Keratinocyte (primary cell): Measurements from ENCODE around the gene COA5. TPM values are rescaled to one million over a fixed set of nuclear protein-coding genes. Genes with fewer than 3 reads are reported as not detected.

Experiments
- DNase-seq: peaks from one replicate; pipeline ENCODE4 v3.0.0-alpha.2; 2011; ENCODE audit warnings: low read depth, missing footprints, low spot score
- FAIRE-seq: peaks from 2 replicates; lab custom pipeline; 2011; peaks lifted over from hg19 to GRCh38; lab: Jason Lieb, UNC
- H2AFZ ChIP-seq: 2 replicates; pipeline ENCODE4 v1.6.0; 2012; ENCODE audit warnings: low read length, control low read depth, inconsistent platforms; ENCODE audit not compliant: control insufficient read depth
- H3K27ac ChIP-seq: 2 replicates; pipeline ENCODE4 v1.5.1; 2011; ENCODE audit warnings: low read length; ENCODE audit not compliant: control insufficient read depth, insufficient read depth
- H3K27me3 ChIP-seq: 3 replicates; pipeline ENCODE4 v1.6.0; 2011; ENCODE audit warnings: low read length; ENCODE audit not compliant: control insufficient read depth, insufficient read depth; ENCODE audit errors: extremely low read depth
- H3K36me3 ChIP-seq, 2 experiments: 2 replicates in 1 of 2; 3 replicates in 1 of 2; pipeline ENCODE4 v1.5.1; 2011; ENCODE audit warnings: low read length in 2 of 2, mild to moderate bottlenecking in 1 of 2; ENCODE audit not compliant: control insufficient read depth in 2 of 2, insufficient read depth in 2 of 2; ENCODE audit errors: extremely low read depth in 1 of 2
- H3K4me1 ChIP-seq: 3 replicates; pipeline ENCODE4 v1.5.1; 2011; ENCODE audit warnings: low read length; ENCODE audit not compliant: control insufficient read depth, insufficient read depth; ENCODE audit errors: extremely low read depth
- H3K4me2 ChIP-seq: 3 replicates; pipeline ENCODE4 v1.6.0; 2011; ENCODE audit warnings: low read depth, low read length; ENCODE audit not compliant: control insufficient read depth, insufficient read depth; ENCODE audit errors: extremely low read depth
- H3K4me3 ChIP-seq, 3 experiments: fragments of 200-600 bp in 1 of 3; sonication (generic) in 1 of 3; 2 replicates in 2 of 3; 3 replicates in 1 of 3; pipeline ENCODE4 v1.5.1; 2011 to 2016; ENCODE audit warnings: low read length in 3 of 3, mild to moderate bottlenecking in 3 of 3, control low read depth in 2 of 3, inconsistent platforms in 1 of 3, low read depth in 1 of 3, mixed read lengths in 1 of 3, mixed run types in 1 of 3, moderate library complexity in 1 of 3; ENCODE audit not compliant: control insufficient read depth in 2 of 3, insufficient read depth in 2 of 3; ENCODE audit errors: extremely low read depth in 1 of 3
- H3K79me2 ChIP-seq: 2 replicates; pipeline ENCODE4 v1.6.0; 2012; ENCODE audit warnings: low read length; ENCODE audit not compliant: control insufficient read depth, insufficient read depth
- H3K9ac ChIP-seq: 3 replicates; pipeline ENCODE4 v1.6.0; 2011; ENCODE audit warnings: low read length; ENCODE audit not compliant: control insufficient read depth, insufficient read depth; ENCODE audit errors: extremely low read depth
- H3K9me1 ChIP-seq: 3 replicates; pipeline ENCODE4 v1.6.0; 2011; ENCODE audit warnings: low read length; ENCODE audit not compliant: control insufficient read depth, insufficient read depth; ENCODE audit errors: extremely low read depth
- H3K9me3 ChIP-seq: 2 replicates; pipeline ENCODE4 v1.5.1; 2012; ENCODE audit warnings: low read depth, low read length; ENCODE audit not compliant: control insufficient read depth
- H4K20me1 ChIP-seq: 3 replicates; pipeline ENCODE4 v1.6.0; 2011; ENCODE audit warnings: low read length; ENCODE audit not compliant: control insufficient read depth, insufficient read depth; ENCODE audit errors: extremely low read depth
- CTCF ChIP-seq, 3 experiments: IDR thresholded peaks in 1 of 3; conservative IDR thresholded peaks in 1 of 3; optimal IDR thresholded peaks in 1 of 3; 2 replicates in 2 of 3; 3 replicates in 1 of 3; pipeline versions ENCODE3 to v1.5.1; 2011; ENCODE audit warnings: low read length in 3 of 3, mild to moderate bottlenecking in 3 of 3, moderate library complexity in 2 of 3, control low read depth in 1 of 3, inconsistent platforms in 1 of 3; ENCODE audit not compliant: insufficient read depth in 2 of 3; ENCODE audit errors: extremely low read depth in 1 of 3
- EZH2 ChIP-seq: IDR thresholded peaks from one replicate; pipeline ENCODE4 v1.6.1; 2012; ENCODE audit warnings: inconsistent platforms, mild to moderate bottlenecking, low read length, moderate library complexity
- dilution Hi-C: fragments of 300-500 bp; cut with MboI; formaldehyde crosslinking; loops from one replicate; pipeline ENCODE4 v1.7.0; 2020; ENCODE audit warnings: low sequenced_read_pairs; ENCODE audit not compliant: extremely low pct_ligation_motif_present
- polyA plus RNA-seq, 5 experiments: library from polyadenylated mRNA; depleted of rRNA in 3 of 5; stranded (reverse) in 3 of 5; stranded (forward) in 1 of 5; unstranded in 1 of 5; fragments of >200 nt; gene quantifications; 1 replicate in 1 of 5; 2 replicates in 3 of 5; 3 replicates in 1 of 5; pipeline versions ENCODE4 v1.2.1 to v1.2.3, GENCODE V29; 2011 to 2012; ENCODE audit warnings: missing spikeins in 2 of 5, low read depth in 1 of 5, low replicate concordance in 1 of 5

The COA5 gene
- polyA plus RNA-seq, 1 donor (not counting 4 experiments of a cell fraction or from before 2014, with no cell fraction given): 25.1 TPM

- no peaks in the 10 kb centered on the region for H3K79me2 ChIP-seq
- DNase-seq (no peak), FAIRE-seq (no peak)
- no peak overlapping the region for H2AFZ ChIP-seq
- no peaks in the 10 kb centered on the region for H3K9me3 ChIP-seq
- H3K27me3 ChIP-seq: no peaks in the 10 kb centered on the region
- no peaks in the 10 kb centered on the region for H3K9me1 ChIP-seq
- dilution Hi-C loops: no loop called here
- no peak overlapping the region for H3K9ac ChIP-seq
- no peak overlapping the region for H3K4me2 ChIP-seq
- H4K20me1 ChIP-seq: no peaks in the 10 kb centered on the region
- no peak for TF ChIP-seq EZH2
- no peak for TF ChIP-seq CTCF (optimal IDR thresholded peaks at IDR 0.05 in 1 of 3, IDR thresholded peaks at IDR 0.05 in 1 of 3, conservative IDR thresholded peaks at IDR 0.05 in 1 of 3; ENCODE audit: extremely low read depth in 1 of 3, insufficient read depth in 2 of 3, low read length in 3 of 3)
- no peak overlapping the region for H3K27ac ChIP-seq
- H3K4me1 ChIP-seq: no peaks in the 10 kb centered on the region
- H3K4me3 ChIP-seq: no peak overlapping the region
- peaks cover 15 to 20% of the 10 kb centered on the region in 2 experiments for H3K36me3 ChIP-seq
Measured at GRCh38 chr2:98555696-98556095, 52.6 kb downstream of the COA5 start.

- H3K27ac ChIP-seq: no peak overlapping the region
- TF ChIP-seq EZH2 (no peak), CTCF (optimal IDR thresholded peaks at IDR 0.05 in 1 of 3, IDR thresholded peaks at IDR 0.05 in 1 of 3, conservative IDR thresholded peaks at IDR 0.05 in 1 of 3; ENCODE audit: extremely low read depth in 1 of 3, insufficient read depth in 2 of 3, low read length in 3 of 3) (no peak)
- no peaks in the 10 kb centered on the region for H3K9me1 ChIP-seq
- DNase-seq (no peak), FAIRE-seq (no peak)
- H3K4me1 ChIP-seq: no peaks in the 10 kb centered on the region
- H3K36me3 ChIP-seq: peaks cover 15 to 19% of the 10 kb centered on the region in 2 experiments
- H3K9ac ChIP-seq: no peak overlapping the region
- no peaks in the 10 kb centered on the region for H3K79me2 ChIP-seq
- H3K27me3 ChIP-seq: no peaks in the 10 kb centered on the region
- H3K4me3 ChIP-seq: no peak overlapping the region
- H2AFZ ChIP-seq: no peak overlapping the region
- no peak overlapping the region for H3K4me2 ChIP-seq
- no peaks in the 10 kb centered on the region for H3K9me3 ChIP-seq
- H4K20me1 ChIP-seq: no peaks in the 10 kb centered on the region
- dilution Hi-C loops: no loop called here
Measured at GRCh38 chr2:98554116-98554861, 54.0 kb downstream of the COA5 start.
